ENCODE measurements around the gene PAM.
"Not testable (repeated sequence)": the region's sequence is repeated elsewhere in the genome, so short reads cannot be mapped to it uniquely, and the experiment has no call there.

PAM gene

DNA sequence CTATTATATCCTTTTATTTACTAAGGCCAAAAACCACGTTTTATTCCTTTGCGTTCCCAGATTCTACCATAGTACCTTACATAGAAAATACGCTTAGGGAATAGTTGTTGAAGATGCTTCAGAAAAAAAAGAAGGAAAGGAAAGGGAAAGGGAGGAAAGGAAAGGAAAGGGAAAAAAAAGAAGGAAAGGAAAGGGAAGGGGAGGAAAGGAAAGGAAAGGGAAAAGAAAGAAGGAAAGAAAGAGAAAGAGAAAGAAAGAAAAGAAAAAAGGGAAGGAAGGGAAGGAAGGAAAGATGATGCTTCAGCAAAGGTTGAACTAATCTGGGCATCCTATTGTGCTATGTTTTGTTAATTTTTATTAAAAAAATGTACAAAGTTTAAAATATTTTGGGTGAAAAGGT, 233.4 kb downstream of the PAM start:
- no peak for DNase-seq

DNA sequence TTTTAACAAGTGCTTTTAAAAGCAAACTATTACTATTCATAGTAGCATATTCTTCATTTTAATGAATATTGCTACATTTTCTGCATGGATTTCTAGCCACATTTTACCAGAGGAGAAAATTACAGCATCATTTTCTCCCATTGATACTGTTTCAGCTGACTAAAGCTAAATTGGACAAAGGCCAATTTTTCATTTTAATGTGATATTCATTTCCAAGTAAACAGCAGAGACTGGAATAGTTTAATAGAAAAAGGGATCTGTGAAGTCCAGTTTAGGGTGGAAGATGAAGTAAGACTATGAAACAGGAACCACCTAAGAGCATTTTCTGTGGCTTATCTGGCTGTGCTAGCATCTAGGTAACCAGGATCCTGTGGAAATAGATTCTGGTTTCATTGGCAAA, 236.7 kb downstream of the PAM start:
- DNase-seq: no peak

DNA sequence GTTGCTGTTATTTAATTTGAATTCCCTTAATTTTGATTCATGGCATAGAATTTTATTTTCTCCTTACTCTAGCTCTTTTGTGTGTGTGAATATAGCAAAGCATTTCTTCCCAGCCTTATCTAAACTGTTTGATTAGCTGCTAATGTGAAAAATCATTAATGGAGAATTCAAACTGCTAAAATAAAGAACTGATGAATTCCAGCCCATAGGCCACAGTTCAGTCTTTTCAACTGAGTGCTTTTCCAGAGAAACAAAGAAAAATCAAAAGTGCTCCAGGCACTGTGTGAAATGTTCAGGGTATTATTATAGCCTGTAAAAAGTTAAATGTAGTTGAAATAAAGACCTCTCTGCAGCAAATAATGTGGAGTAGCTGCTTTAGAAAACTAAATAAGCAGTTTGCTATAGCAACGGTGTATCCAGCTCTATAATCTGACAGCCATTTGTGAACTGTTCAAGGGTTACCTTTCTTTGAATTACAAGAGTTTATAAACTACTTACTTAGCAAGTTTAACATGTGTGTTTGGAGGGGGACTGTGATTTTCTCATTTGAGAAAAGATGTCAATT, 241.0 kb downstream of the PAM start:
- DNase-seq: no peak

DNA sequence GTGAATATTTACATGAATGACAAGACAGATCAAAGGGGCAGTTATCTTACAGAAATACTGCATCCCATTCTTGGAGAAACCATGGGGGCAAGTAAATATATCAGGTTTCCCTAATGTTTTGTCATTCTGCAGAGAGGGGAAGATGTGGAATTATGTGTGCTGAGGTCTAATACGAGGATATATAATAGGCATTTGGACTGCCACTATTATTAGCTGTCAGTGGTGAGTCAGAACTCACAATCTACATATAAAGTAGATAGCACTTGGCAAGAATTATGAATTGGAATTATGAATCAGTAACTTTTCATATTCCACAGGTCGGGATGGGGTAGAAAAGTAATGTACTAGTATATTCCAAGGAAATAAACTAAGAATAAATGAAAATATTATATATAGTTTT, 243.1 kb downstream of the PAM start:
- DNase-seq: no peak

DNA sequence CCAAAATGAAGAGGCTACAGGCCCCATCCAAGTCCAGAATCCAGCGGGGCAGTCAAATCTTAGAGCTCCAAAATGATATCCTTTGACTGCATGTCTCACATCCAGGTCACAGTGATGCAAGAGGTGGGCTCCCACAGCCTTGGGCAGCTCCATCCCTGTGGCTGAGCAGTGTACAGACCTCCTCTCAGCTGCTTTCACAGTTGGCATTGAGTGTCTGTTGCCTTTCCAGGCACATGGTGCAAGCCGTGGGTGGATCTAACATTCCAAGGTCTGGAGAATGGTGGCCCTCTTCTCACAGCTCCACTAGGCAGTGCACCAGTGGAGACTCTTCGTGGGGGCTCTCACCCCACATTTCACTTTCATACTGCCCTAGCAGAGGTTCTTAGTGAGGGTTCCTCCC, 244.1 kb downstream of the PAM start:
- no peak for DNase-seq

DNA sequence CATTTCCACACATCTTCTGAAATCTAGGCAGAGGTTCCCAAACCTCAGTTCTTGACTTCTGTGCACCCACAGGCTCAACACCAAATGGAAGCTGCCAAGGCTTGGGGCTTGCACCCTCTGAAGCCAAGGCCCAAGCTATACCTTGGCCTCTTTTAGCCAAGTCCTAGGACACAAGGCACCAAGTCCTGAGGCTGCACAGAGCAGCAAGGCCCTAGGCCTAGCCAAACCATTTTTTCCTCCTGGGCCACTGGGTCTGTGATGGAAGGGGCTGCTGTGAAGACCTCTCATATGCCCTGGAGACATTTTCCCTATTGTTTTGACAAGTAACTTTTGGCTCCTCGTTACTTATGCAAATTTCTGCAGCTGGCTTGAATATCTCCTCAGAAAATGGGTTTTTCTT, 244.5 kb downstream of the PAM start:
- not testable (repeated sequence) for DNase-seq

DNA sequence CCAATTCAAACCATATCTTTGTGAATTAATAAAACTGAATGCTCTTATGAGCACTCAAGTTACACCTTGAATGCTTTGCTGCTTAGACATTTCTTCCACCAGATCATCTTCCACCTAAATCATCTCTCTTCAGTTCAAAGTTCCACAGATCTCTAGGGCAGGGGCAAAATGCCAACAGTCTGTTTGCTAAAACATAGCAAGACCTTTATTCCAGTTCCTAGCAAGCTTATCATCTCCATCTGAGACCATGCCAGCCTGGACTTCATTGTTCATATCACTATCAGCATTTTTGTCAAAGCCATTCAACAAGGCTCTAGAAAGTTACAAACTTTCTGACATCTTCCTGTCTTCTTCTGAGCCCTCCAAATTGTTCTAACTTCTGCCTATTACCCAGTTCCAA, 245.0 kb downstream of the PAM start:
- no peak for DNase-seq

DNA sequence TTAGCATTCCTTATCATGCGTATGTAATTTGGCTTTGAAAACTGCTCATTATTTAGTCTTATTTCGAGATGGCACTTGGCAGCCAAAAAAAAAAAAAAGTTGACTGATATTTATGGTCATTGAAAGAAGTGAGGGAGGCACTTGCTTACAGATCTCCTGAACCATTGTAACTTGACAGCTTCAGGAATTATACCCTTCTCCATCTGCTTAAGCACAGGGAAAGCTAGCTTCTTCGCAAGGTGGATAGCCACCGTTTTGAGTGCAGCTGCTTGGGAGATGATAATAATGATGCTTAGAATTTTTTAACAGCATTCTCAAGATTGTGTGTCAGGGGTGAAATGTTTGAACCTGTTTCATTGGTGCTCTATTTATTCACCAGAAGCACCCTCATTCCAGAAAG, 248.8 kb downstream of the PAM start:
- DNase-seq: no peak

DNA sequence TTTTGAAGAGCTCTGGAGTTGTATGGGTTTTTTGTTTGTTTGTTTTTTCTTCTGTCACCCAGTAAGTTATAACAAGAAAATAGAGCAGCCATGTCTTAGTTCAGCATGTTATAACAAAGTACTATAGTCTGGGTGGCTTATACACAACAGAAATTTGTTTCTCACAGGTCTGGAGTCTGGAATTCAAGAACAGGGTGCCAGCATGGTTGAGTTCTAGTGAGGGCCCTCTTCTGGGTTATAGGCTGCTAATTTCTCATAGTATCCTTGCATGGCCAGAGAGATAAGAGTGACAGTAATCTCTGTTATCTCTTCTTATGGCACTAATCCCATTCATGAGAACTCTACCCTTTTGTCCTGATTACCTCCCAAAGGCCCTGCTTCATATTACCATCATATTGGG, 250.2 kb downstream of the PAM start:
- DNase-seq: no peak

DNA sequence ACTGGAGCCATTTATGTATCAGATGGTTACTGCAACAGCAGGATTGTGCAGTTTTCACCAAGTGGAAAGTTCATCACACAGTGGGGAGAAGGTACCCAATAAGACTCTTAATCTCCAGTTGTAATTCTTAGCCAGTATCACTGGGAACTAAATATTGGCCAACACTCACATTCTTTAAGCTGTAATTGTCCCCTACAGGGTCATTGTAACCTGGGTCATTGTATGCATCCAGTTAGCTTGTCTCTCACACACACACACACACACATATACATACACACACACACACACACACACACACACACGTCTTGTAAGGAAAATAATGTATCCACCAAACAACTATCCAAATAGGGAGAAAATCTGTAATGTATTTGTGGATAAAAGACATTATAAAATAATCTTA, 251.8 kb downstream of the PAM start:
- no peak for DNase-seq

DNA sequence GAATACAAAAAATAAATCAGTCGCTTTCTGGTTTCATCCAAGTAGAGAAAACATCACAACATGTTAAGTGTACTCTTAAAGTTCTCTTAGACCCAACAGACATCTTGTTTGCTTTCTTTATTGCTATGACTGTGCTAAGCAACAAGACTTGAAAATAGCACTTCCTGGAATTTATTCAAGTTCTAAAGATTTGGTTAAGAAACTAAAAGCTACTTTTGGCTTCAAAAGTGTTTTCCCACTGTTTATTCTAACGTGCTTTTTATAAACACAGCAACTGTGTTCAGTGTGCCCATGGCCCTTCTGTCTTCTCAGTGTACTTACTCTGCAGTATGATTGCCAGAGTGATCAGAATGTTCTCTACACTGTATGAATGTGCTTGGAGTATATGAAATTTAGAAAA, 255.1 kb downstream of the PAM start:
- peak in 1 of 51 donors; percentile 9 for DNase-seq

DNA sequence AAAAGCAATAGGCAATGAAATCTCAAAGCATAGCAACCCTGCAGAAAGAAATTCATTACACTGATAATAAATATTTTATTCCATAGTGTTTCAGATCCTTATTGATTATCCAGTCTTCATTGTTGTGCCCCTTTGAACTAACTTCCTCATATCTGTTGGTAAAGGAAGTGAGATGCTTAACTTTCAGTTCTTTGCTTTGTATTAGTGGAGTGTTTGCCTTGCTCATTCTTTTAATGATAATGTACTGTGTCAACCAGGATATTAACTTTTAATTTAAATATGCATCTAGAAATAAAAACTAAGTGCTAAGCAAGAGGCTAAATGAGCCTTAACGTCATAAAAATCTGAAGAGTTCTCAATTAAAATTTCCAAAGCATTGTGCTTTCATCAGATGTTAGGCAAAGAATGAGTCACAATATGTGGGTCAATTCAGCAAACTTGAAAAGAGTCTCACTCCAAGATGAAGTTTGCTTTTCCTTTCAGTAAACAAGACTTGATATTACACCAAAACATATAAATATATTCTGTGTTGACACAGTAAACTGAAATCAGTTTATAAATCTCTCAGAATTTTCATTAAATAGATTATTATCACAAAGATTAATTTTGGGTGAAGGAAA, 258.9 kb downstream of the PAM start:
- DNase-seq: no peak

DNA sequence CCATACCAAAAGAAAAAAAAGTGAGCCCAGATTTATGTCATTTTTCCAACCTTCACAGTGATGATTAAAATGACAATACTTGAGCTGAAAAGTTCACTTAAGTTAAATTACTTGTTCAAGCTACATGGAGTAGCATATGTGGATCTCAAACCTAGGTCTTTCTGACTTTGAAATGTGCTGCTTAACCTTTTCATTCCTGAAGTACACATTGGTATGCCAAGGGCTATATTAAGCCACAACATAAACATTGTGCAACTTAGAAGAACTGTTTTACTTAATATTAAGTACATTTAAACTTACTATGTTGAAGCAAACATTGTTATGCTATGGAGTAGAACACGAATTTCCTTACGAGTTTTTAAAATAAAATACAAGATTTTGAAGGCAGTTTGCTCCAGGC, 259.9 kb downstream of the PAM start:
- no peak for DNase-seq

DNA sequence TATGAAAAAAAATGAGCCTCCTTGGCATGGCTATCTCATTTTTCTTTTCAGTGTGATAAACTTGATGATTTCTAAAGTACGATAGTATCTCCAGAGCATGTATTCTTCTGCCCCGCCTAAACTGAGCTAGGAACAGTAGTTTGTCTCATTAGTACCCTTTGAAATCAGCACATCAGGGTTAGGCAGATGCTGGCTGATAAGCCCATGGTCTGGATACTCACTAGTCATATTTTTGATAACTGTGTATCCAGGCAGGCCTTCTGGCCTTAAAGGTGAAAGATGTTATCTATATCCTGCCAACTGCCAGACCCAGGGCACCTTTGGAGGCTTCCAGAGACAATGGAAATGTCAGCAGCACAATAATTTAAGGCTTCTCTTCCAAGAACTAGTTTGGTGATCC, 261.1 kb downstream of the PAM start:
- no peak for DNase-seq

DNA sequence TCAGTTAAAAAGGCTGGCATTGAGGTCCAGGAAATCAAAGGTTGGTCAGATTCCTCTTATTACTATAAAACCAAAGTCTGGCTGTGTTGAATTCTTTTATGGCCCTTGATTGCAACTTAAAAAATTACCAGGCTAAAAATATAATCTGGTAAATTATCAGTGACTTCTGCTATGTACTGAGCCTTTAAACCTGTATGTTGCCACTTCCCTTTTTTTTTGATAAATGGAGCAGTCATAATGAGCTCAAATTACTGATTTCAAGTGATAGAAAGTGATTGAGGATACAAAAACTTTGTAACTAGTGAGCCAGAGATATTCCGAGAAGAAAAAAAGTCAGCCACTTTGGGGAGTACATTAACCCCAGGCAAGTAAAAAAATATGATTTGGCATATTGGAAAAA, 264.7 kb downstream of the PAM start:
- no peak for DNase-seq

DNA sequence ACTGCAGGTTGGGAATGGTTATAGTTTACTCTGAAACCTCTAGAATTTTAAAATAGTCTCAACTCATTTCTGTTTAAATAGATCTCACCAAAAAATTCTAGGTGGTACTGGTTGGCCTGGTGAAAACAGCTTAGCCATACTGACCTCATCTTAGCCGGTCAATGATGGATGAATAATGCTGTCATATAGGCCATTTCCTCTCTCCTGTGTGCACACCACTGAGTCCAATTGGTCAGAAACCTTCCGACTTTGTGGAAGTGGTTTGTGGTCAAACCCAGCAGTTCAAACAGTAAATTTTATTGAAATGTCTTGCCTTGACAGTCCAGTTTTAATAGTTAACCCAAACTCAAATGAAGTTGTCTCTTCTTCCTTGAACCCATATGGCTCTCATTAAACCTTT, 266.2 kb downstream of the PAM start:
- DNase-seq: no peak

DNA sequence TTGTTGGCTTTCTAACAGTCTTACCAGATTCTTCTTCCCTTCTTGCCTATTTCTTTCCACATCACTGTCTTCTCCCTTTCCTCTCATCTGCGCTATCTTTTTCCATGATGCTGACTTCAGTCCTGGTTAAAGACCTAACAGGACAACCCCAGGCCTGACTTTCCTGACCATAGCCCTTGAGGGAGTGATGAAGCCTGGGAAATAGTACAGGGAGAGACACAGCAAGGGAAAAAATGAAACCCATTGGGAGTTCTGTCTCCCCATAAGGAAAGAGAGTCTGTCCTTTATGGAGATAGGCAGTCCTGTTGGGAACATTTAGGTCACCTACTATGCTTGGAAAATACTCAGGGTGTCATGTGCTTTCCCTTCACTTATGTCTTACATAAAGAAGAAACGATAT, 272.2 kb downstream of the PAM start:
- DNase-seq: no peak

DNA sequence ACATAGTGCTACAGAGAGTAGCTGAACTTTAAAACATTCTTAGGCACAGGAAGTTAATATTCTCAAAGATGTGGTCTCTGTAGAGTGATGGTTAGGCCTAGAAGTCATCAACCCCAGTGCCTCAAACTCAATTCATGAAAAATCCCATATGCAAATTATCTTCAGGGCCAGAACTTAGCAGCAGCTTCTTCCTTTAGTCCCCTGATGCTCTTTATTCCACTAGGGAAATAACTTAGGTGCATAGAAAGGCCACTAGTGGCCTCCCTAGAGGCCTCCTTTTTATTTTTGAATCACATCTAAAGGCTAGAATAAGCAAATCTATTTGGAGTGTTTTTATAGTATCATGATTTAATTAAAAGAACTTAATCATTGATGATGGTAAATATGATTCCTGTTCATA, 276.5 kb downstream of the PAM start:
- no peak for DNase-seq

DNA sequence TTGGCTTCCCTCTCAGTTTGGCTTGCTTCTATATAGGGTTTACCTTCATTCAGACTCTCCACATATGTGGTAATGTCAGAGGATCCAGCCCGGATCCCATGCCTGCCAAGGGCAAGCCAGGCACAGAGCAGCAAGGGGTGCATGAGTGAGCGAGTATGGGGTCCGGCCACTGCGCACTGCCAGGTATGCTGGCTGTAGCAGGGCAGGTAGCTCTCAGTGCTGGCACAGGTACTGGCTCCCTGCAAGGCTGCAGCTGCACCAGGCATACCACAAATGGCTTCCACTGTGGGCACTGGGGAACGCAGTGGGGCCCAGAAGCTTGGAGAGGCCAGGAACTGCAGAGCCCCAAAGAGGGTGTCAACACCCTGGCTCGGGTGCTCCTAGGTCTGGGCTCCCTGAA, 278.6 kb downstream of the PAM start:
- no peak for DNase-seq

DNA sequence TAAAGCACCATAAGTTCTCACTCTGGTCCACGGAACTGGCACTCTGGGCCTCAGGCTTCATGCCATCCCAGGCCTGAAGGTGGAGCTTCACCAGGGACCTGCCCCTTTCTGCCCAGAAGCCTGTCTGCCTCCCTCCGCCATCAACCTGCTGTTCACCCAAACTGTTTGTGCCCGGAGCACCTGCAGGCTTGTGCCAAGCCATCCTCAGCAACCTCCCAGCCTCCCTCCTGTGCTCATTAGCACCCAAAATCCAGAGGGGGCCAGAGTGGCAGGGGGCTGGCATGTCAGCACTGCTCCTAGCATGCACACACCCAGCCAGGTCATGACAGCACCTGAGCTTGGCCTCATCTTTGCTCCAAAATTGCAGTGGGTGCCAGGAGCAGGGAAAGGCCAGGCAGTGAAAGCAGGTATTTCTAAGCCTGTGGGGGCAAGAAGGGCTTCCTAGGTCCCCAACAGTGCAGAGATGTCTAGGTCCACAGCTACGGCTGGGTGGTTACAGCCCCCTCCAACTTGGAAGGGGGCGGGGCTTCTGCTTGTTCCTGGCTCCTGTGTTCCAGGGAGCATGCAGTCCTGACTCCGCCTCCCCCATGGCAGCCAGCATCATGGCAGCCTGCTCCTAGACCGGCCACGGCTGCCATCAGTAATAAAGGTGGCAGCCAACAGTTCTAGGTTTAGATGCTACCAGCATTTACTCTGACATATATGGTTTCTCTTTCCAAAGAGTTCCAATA, 279.7 kb downstream of the PAM start:
- DNase-seq: no peak

DNA sequence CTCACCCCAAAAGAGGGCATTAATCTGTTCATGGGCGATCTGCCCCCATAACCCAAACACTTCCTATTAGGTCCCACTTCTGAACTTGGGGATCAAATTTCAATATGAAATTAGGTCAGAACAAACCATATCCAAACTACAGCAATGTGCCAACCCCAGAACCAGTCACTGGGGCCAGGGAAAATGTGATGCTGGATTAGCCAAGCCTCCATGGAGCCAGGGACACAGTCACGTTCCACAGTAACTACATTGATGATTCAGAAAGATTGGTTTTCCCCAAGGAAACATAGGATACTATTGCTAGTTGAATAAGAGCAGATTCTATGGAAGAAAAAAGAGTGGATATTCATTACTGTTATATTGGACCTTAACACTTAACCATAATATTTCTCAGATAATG, 280.6 kb downstream of the PAM start:
- no peak for DNase-seq

DNA sequence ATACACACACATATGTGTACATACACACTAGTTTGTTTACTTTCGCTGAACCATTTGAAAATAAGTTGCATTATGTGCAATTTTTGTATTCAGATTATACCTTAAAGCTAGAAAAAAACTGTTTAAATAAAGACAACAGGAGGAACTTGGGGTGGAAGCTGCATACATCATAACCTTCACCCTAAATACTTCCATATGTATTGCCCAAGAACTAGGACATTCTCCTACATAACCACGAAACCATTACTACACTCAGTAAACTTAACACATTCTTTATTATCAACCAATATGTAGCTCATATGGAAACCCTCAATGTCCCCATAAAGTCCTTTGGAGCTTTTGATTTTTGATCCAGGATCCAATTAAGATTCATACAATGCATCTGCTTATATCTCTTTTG, 281.5 kb downstream of the PAM start:
- DNase-seq: no peak

DNA sequence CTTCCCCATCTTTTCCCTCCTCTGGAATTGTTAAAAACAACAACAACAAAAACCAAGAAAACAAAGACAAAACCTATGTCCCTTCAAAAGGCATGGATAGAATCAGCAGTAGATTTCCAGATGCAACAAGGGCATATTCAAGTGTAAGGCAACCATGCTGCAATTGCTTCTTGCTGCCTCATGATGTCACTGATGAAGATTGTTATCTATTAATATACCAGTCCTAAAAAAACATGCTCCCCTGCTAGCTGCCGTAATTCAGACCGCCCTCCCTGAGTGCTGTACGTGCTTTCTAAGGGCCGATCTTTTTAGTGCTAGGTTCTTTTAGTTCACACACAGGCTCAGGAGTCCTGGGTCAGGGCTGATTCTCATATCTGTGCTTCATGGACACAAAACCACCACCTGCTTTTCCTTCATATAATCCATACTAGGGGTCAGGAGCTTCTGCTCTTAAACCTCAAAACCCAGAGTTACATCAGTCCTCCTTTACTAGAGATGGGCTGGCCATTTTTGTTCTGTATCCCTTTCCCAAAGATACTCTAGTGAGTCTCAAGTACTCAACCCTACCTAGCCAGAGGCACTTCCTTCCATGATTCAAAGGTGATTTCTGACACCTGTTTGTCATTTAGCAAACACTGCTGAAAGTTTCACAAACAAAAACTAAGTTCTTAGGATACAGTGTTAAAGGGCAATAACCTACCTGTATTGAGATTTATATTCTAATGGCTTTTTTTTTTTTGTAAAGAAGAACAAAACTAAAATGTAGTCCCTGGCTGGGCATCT, 282.8 kb downstream of the PAM start:
- DNase-seq: no peak
